Chondrocyte (in vitro differentiated cells): ENCODE data around the gene BAIAP2. TPM values are rescaled to one million over a fixed set of nuclear protein-coding genes. Genes with fewer than 3 reads are reported as not detected.
"Not testable (repeated sequence)": the region's sequence is repeated elsewhere in the genome, so short reads cannot be mapped to it uniquely, and the experiment has no call there.

Experiments used
- DNase-seq: peaks from one replicate; pipeline ENCODE4 v3.0.0; 2021; ENCODE audit warnings: mixed read lengths, low spot score
- H3K27ac Mint-ChIP-seq: one replicate; pipeline ENCODE4 v1.8.0; 2021; ENCODE audit warnings: mild to moderate bottlenecking, moderate library complexity, mixed read lengths; ENCODE audit not compliant: unreplicated experiment
- H3K27me3 Mint-ChIP-seq: 2 replicates; pipeline ENCODE4 v1.8.0; 2021; ENCODE audit warnings: low read depth, mixed read lengths
- H3K36me3 Mint-ChIP-seq: 2 replicates; pipeline ENCODE4 v1.8.0; 2021; ENCODE audit warnings: low read depth, mixed read lengths
- H3K4me1 Mint-ChIP-seq: 2 replicates; pipeline ENCODE4 v1.8.0; 2021; ENCODE audit warnings: low read depth, mild to moderate bottlenecking, mixed read lengths
- H3K4me3 Mint-ChIP-seq: one replicate; pipeline ENCODE4 v1.8.0; 2021; ENCODE audit warnings: mild to moderate bottlenecking, moderate library complexity, mixed read lengths; ENCODE audit not compliant: unreplicated experiment
- H3K9me3 Mint-ChIP-seq: 2 replicates; pipeline ENCODE4 v1.8.0; 2021; ENCODE audit warnings: low read depth, mixed read lengths
- total RNA-seq: library from RNA; stranded (reverse); gene quantifications from 3 replicates; pipeline ENCODE4 v1.2.1, GENCODE V29; 2021
- TF ChIP-seq, protein P1 (sequence below): fragments of 200-600 bp; sonication (generic); IDR thresholded peaks from 2 replicates; pipeline ENCODE4 v1.5.0; 2021; ENCODE audit warnings: antibody characterized with exemption, mild to moderate bottlenecking, moderate library complexity

Gene BAIAP2
- total RNA-seq, 1 donor from 2014 or later: 29.5 TPM

DNA sequence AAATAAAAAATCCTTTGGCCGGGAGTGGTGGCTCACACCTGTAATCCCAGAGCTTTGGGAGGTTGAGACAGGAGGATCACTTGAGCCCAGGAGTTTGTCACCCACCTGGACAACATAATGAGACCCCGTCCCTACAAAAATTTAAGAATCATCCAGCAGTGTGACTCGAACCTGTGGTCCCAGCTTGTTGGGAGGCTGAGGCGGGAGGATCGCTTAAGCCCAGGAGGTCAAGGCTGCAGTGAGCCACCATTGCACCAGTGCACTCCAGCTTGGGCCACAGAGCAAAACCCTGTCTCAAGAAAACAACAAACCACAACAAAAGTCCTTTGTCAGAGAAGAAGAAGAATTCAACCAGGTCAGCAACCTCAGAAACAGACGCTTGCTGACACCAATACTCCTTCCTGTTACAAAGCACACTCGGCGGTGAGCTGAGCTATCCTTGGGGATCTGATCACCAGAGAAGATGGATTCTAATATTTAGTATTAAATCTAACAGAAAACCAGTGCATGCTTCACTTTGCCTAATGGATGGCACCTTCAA, 117.4 kb downstream of the BAIAP2 start:
- Mint-ChIP-seq H3K36me3 (no peaks in the 10 kb centered on the region), H3K9me3 (no peaks in the 10 kb centered on the region), H3K27ac (no peak overlapping the region), H3K4me3 (no peak overlapping the region), H3K27me3 (peaks cover 7% of the 10 kb centered on the region), H3K4me1 (peaks cover 2% of the 10 kb centered on the region)
- TF ChIP-seq, protein P1, sequence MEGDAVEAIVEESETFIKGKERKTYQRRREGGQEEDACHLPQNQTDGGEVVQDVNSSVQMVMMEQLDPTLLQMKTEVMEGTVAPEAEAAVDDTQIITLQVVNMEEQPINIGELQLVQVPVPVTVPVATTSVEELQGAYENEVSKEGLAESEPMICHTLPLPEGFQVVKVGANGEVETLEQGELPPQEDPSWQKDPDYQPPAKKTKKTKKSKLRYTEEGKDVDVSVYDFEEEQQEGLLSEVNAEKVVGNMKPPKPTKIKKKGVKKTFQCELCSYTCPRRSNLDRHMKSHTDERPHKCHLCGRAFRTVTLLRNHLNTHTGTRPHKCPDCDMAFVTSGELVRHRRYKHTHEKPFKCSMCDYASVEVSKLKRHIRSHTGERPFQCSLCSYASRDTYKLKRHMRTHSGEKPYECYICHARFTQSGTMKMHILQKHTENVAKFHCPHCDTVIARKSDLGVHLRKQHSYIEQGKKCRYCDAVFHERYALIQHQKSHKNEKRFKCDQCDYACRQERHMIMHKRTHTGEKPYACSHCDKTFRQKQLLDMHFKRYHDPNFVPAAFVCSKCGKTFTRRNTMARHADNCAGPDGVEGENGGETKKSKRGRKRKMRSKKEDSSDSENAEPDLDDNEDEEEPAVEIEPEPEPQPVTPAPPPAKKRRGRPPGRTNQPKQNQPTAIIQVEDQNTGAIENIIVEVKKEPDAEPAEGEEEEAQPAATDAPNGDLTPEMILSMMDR: no peak
- no peak for DNase-seq

DNA sequence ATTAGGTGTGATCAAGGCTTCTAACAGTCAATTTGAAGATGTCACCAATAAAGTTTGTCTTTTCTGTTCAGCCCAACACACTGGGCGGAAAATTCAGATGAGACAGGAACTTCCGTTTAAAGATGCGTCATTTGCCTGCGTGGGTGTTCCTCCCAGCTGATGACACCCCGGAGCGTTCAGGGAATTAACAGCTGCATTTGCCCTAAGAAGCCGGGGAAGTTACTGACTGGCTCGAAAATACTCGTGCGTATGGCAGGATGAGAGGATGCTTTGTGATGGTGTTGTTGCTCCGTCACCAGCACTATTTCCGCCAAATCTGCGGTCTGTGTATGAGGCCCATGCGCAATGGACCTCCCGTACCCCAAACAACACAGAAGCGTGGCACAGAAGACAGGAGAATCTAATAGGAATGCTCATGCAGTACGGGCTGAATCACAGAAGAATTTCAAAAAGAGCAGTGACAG, 118.4 kb downstream of the BAIAP2 start:
- TF ChIP-seq, protein P1: no peak
- Mint-ChIP-seq H3K9me3 (no peaks in the 10 kb centered on the region), H3K4me3 (no peak overlapping the region), H3K27ac (peak overlapping the region; percentile 13), H3K4me1 (peaks cover 2% of the 10 kb centered on the region), H3K27me3 (peaks cover 7% of the 10 kb centered on the region), H3K36me3 (no peaks in the 10 kb centered on the region)
- DNase-seq: no peak

- H3K27me3 Mint-ChIP-seq, H3K9me3 Mint-ChIP-seq, DNase-seq, H3K27ac Mint-ChIP-seq, H3K4me1 Mint-ChIP-seq, H3K36me3 Mint-ChIP-seq, H3K4me3 Mint-ChIP-seq: not testable (repeated sequence)
Measured at GRCh38 chr17:81154016-81154415, 119.1 kb downstream of the BAIAP2 start.

- TF ChIP-seq, protein P1: no peak
- no peaks in the 10 kb centered on the region for H3K9me3 Mint-ChIP-seq
Measured at GRCh38 chr17:81154961-81155360, 120.0 kb downstream of the BAIAP2 start.

GRCh38 chr17:81156866-81157805, 122.2 kb downstream of the BAIAP2 start:
- Mint-ChIP-seq H3K4me1 (peaks cover 2% of the 10 kb centered on the region), H3K36me3 (no peaks in the 10 kb centered on the region), H3K9me3 (no peaks in the 10 kb centered on the region), H3K27ac (no peak overlapping the region), H3K27me3 (peaks cover 2% of the 10 kb centered on the region), H3K4me3 (no peak overlapping the region)
- DNase-seq: no peak
- TF ChIP-seq, protein P1: no peak

More at GRCh38 chr17:81154961-81155360, 120.0 kb downstream of the BAIAP2 start:
- Mint-ChIP-seq H3K4me3 (no peak overlapping the region), H3K36me3 (no peaks in the 10 kb centered on the region), H3K27ac (no peak overlapping the region), H3K27me3 (peaks cover 7% of the 10 kb centered on the region), H3K4me1 (peaks cover 2% of the 10 kb centered on the region)
- no peak for DNase-seq
